OCI-LY1 (cell line): ENCODE data around the gene ADAM8.
"Not testable (repeated sequence)": the region's sequence is repeated elsewhere in the genome, so short reads cannot be mapped to it uniquely, and the experiment has no call there.

Experiments used
- H2AFZ ChIP-seq: fragments of 200-600 bp; sonication (generic), shearing (Covaris generic); 2 replicates; pipeline ENCODE4 v1.6.0; 2014; ENCODE audit warnings: antibody characterized with exemption, mild to moderate bottlenecking, low read length
- H3F3A ChIP-seq: fragments of 200-600 bp; sonication (generic), shearing (Covaris generic); 2 replicates; pipeline ENCODE4 v1.6.0; 2014; ENCODE audit warnings: mild to moderate bottlenecking, antibody characterized with exemption, low read length, moderate library complexity; ENCODE audit not compliant: insufficient read depth
- H3K27ac ChIP-seq: fragments of 200-600 bp; sonication (generic); 2 replicates; pipeline ENCODE4 v1.5.1; 2014; ENCODE audit warnings: low read length, mixed run types, mild to moderate bottlenecking, low read depth; ENCODE audit not compliant: poor library complexity, severe bottlenecking
- H3K27me3 ChIP-seq: fragments of 200-600 bp; sonication (generic); 2 replicates; pipeline ENCODE4 v1.6.0; 2014; ENCODE audit warnings: antibody characterized with exemption, mild to moderate bottlenecking, low read length, moderate library complexity; ENCODE audit not compliant: insufficient read depth
- H3K36me3 ChIP-seq: fragments of 200-600 bp; sonication (generic); 2 replicates; pipeline ENCODE4 v1.6.1; 2014; ENCODE audit warnings: mild to moderate bottlenecking, antibody characterized with exemption, low read length, moderate library complexity, mixed read lengths; ENCODE audit not compliant: insufficient read depth
- H3K4me1 ChIP-seq: fragments of 200-600 bp; sonication (generic); 2 replicates; pipeline ENCODE4 v1.5.1; 2014; ENCODE audit warnings: mild to moderate bottlenecking, low read length, moderate library complexity; ENCODE audit not compliant: insufficient read depth, severe bottlenecking
- H3K4me2 ChIP-seq: fragments of 200-600 bp; sonication (generic), shearing (Covaris generic); 2 replicates; pipeline ENCODE4 v1.6.1; 2014; ENCODE audit warnings: low read length
- H3K4me3 ChIP-seq: fragments of 200-600 bp; sonication (generic); 2 replicates; pipeline ENCODE4 v1.5.1; 2014; ENCODE audit warnings: low read length, low read depth, mild to moderate bottlenecking, mixed read lengths; ENCODE audit not compliant: poor library complexity, severe bottlenecking
- H3K79me2 ChIP-seq: fragments of 200-600 bp; shearing (Covaris generic); 2 replicates; pipeline ENCODE4 v1.6.1; 2016; ENCODE audit warnings: mixed run types, low read length, mixed read lengths; ENCODE audit not compliant: insufficient read depth
- H3K9ac ChIP-seq: fragments of 200-600 bp; sonication (generic), shearing (Covaris generic); 2 replicates; pipeline ENCODE4 v1.6.1; 2014; ENCODE audit warnings: mild to moderate bottlenecking, low read length, mixed read lengths
- H3K9me2 ChIP-seq: fragments of 200-600 bp; sonication (generic), shearing (Covaris generic); 2 replicates; pipeline ENCODE4 v1.6.1; 2014; ENCODE audit warnings: low read depth, mild to moderate bottlenecking, low read length, mixed read lengths
- H3K9me3 ChIP-seq: fragments of 200-600 bp; shearing (Covaris generic); 2 replicates; pipeline ENCODE4 v1.6.1; 2014; ENCODE audit warnings: low read length, mixed read lengths
- H4K20me1 ChIP-seq: fragments of 200-600 bp; sonication (generic), shearing (Covaris generic); 2 replicates; pipeline ENCODE4 v1.6.0; 2016; ENCODE audit warnings: mild to moderate bottlenecking, low read length; ENCODE audit not compliant: insufficient read depth
- EZH2 ChIP-seq: fragments of 200-600 bp; sonication (generic), shearing (Covaris generic); IDR thresholded peaks from 2 replicates; pipeline ENCODE4 v1.8.0; 2017; ENCODE audit warnings: borderline replicate concordance, mixed run types, mild to moderate bottlenecking, antibody characterized with exemption, low read length, moderate library complexity, mixed read lengths
- TF ChIP-seq, protein P1 (sequence below): fragments of 200-600 bp; sonication (generic), shearing (Covaris generic); IDR thresholded peaks from 2 replicates; pipeline ENCODE4 v1.5.1; 2017; ENCODE audit warnings: mild to moderate bottlenecking, antibody characterized with exemption, low read length, moderate library complexity, mixed read lengths

The ADAM8 gene

DNA sequence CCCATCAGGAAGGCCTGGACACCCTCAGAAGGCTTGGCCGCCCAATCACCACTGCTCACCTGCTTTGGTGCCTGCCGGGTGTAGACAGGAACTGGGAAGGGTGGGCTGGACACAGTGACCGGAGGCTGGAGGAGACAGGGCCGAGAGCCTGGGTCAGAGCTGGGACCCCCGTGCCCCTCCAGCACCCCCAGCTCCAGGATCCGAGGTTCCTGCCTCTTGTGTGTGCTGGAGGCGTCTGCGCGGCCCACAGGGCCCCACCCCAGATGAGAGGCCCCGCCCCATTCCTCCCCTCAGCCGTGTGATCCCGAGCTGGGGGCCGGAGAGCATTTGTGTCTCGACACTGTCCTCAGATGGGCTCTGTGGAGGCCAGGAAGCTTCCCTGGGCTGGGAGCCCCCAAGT, 9.4 kb downstream of the ADAM8 start:
- Histone ChIP-seq H3K27me3 (peaks cover 12% of the 10 kb centered on the region), H3K9me2 (no peaks in the 10 kb centered on the region), H3K4me2 (no peak overlapping the region), H3K36me3 (no peaks in the 10 kb centered on the region), H3K4me3 (no peak overlapping the region), H2AFZ (no peak overlapping the region), H3K79me2 (no peaks in the 10 kb centered on the region), H3K27ac (no peak overlapping the region), H3K9ac (no peak overlapping the region), H3K9me3 (no peaks in the 10 kb centered on the region), H4K20me1 (no peaks in the 10 kb centered on the region), H3K4me1 (peaks cover under 1% of the 10 kb centered on the region), H3F3A (no peaks in the 10 kb centered on the region)
- no peak for TF ChIP-seq EZH2
- TF ChIP-seq, protein P1, sequence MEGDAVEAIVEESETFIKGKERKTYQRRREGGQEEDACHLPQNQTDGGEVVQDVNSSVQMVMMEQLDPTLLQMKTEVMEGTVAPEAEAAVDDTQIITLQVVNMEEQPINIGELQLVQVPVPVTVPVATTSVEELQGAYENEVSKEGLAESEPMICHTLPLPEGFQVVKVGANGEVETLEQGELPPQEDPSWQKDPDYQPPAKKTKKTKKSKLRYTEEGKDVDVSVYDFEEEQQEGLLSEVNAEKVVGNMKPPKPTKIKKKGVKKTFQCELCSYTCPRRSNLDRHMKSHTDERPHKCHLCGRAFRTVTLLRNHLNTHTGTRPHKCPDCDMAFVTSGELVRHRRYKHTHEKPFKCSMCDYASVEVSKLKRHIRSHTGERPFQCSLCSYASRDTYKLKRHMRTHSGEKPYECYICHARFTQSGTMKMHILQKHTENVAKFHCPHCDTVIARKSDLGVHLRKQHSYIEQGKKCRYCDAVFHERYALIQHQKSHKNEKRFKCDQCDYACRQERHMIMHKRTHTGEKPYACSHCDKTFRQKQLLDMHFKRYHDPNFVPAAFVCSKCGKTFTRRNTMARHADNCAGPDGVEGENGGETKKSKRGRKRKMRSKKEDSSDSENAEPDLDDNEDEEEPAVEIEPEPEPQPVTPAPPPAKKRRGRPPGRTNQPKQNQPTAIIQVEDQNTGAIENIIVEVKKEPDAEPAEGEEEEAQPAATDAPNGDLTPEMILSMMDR: no peak

DNA sequence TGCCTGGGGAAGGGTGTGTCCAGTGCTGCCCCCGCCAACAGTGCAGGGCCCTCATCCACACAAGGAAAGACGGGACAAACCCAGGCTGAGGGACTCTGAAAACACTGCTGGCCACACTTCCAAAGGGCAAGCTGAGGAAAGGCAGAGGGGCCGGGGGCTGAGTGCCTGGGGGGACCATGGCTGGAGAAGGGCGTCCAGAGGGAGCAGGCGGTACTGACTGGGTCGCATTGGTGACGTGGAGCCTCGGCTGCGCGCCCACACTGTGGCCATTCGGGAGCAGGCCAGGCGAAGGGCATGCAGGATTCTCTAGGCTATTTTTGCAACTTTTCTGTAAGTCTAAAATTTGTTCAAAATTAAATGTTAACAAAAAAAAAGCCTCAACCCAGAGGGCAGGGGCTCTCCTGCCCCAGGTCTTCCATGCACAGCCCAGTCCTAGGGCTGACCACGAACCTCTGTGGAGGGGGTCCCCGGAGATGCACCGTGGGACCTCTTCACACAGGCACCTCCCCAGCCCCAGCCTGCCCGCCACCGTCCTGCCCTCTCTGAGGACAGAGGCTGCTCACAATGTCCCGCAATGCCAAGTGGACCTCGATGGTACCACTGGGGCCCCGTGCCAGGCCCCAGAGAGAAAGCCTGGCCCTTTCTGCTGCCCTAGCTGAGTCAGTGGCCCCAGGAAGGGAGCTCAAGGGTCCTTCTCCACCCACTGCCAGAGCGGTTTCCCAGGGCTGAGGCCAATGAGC, 10.4 kb downstream of the ADAM8 start:
- no peak overlapping the region for H3K9ac ChIP-seq
- TF ChIP-seq EZH2: no peak
- TF ChIP-seq, protein P1: no peak
- no peaks in the 10 kb centered on the region for H3K9me3 ChIP-seq
- no peaks in the 10 kb centered on the region for H3K36me3 ChIP-seq
- no peak overlapping the region for H3K4me2 ChIP-seq
- peaks cover 12% of the 10 kb centered on the region for H3K27me3 ChIP-seq
- no peaks in the 10 kb centered on the region for H4K20me1 ChIP-seq
- H3K27ac ChIP-seq: no peak overlapping the region
- peaks cover 5% of the 10 kb centered on the region for H3K4me1 ChIP-seq
- H3K9me2 ChIP-seq: no peaks in the 10 kb centered on the region
- no peak overlapping the region for H3K4me3 ChIP-seq
- H3F3A ChIP-seq: no peaks in the 10 kb centered on the region
- no peaks in the 10 kb centered on the region for H3K79me2 ChIP-seq
- no peak overlapping the region for H2AFZ ChIP-seq

DNA sequence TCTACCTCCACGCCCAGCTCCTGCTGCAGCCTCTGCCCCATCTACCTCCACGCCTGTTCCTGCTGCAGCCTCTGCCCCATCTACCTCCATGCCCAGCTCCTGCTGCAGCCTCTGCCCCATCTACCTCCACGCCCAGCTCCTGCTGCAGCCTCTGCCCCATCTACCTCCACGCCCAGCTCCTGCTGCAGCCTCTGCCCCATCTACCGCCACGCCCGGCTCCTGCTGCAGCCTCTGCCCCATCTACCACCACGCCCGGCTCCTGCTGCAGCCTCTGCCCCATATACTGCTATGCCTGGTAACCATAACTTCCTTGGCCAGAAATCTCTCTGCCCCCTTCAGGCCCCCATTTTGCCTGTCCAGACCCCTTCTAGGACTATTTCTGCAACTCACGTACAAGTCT, 11.6 kb downstream of the ADAM8 start:
- not testable (repeated sequence) for H3K79me2 ChIP-seq, H3K9ac ChIP-seq, H3K4me3 ChIP-seq, H2AFZ ChIP-seq, H3K9me3 ChIP-seq, H3K4me1 ChIP-seq, H3F3A ChIP-seq, H3K4me2 ChIP-seq, H4K20me1 ChIP-seq, H3K9me2 ChIP-seq, H3K27ac ChIP-seq, H3K36me3 ChIP-seq
- peaks cover 12% of the 10 kb centered on the region for H3K27me3 ChIP-seq

DNA sequence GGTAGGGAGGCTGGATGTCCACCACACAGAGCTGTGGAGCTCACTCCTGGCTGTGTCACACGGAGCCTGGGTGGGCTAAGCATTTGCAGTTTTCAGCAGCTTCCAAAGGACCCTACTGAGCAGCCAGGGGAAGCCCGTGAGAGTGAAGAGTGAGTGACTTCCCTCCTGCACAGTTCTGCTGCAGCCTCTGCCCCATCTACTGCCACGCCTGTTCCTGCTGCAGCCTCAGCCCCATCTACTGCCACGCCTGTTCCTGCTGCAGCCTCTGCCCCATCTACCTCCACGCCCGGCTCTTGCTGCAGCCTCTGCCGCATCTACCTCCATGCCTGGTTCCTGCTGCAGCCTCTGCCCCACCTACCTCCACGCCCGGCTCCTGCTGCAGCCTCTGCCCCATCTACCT, 12.2 kb downstream of the ADAM8 start:
- no peak overlapping the region for H2AFZ ChIP-seq
- peaks cover 9% of the 10 kb centered on the region for H3K4me1 ChIP-seq
- no peak overlapping the region for H3K27ac ChIP-seq
- peaks cover 12% of the 10 kb centered on the region for H3K27me3 ChIP-seq
- H3K9me3 ChIP-seq: no peaks in the 10 kb centered on the region
- no peak overlapping the region for H3K4me3 ChIP-seq
- H3K9me2 ChIP-seq: no peaks in the 10 kb centered on the region
- no peaks in the 10 kb centered on the region for H4K20me1 ChIP-seq
- no peaks in the 10 kb centered on the region for H3K79me2 ChIP-seq
- TF ChIP-seq, protein P1: no peak
- no peak for TF ChIP-seq EZH2
- no peaks in the 10 kb centered on the region for H3K36me3 ChIP-seq
- no peak overlapping the region for H3K4me2 ChIP-seq
- no peak overlapping the region for H3K9ac ChIP-seq
- no peaks in the 10 kb centered on the region for H3F3A ChIP-seq
